Jurkat, Clone E6-1 (cell line): Measurements from ENCODE around the gene PKD1L1.

Experiments
- DNase-seq: peaks from one replicate; pipeline ENCODE4 v3.0.0-alpha.2; 2011; ENCODE audit warnings: low read depth, low spot score
- H3K4me3 ChIP-seq: 2 replicates; pipeline ENCODE4 v1.5.1; 2011; ENCODE audit warnings: mild to moderate bottlenecking, low read length, control low read depth, moderate library complexity

PKD1L1 gene

DNA sequence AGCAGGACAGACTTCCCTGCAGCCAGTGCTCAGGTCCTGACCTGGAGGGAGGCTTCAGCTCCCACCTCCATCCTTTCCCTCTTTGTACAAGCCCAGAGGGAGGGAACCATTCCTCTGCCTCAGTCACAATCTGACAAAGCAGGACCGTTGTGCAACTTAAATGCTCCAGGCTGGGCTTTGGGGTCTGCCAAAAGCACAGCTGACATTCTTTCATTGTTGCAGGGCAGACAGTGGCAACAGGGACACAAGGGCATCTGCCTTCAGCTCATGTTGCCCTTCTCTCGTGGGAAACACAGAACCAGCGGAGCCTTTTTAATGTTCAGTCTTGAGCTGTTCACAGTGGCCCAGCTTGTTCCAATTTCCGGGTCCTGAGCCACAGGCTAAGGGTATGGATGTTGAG, 210.7 kb downstream of the PKD1L1 start:
- DNase-seq: no peak
- no peak overlapping the region for H3K4me3 ChIP-seq

DNA sequence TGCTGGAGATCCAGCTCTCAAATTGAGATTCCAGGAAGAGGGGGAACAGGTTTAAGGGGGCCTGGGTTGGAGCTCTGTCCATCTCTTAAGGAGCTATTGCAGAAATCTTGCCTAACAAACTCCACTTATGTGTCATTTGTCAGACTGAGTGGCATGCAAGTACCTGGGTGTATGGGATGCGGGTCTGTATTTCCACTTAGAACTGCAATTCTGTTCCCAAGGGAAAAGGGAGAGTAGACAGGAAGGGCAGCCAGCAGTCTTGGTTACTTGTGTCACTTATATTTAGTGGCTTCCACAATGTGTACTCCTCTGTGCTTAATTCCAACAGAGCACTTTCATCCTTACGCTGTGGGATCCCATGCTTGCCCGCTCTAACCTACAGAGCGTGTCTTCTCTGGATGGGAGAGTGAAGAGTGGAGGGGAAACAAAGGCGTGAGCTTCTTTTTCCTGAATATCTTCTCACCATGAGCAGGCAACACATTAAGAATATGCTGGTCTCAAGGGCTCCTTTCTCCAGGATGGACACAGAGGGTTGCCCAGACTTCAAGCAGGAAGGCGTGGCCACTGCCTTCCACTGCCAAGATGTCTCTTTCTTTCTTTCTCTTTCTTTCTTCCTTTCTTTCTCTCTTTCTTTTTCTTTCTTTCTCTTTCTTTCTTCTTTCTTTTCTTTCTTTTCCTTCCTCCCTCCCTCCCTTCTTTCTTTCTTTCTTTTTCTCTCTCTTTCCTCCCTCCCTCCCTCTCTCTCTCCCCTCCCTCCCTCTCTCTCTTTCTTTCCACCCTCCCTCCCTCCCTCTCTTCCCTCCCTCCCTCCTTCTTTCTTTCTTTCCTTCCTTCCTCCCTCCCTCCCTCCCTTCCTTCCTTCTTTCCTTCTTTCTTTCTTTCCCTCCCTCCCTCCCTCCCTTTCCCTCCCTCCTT, 212.6 kb downstream of the PKD1L1 start:
- no peak overlapping the region for H3K4me3 ChIP-seq
- no peak for DNase-seq

DNA sequence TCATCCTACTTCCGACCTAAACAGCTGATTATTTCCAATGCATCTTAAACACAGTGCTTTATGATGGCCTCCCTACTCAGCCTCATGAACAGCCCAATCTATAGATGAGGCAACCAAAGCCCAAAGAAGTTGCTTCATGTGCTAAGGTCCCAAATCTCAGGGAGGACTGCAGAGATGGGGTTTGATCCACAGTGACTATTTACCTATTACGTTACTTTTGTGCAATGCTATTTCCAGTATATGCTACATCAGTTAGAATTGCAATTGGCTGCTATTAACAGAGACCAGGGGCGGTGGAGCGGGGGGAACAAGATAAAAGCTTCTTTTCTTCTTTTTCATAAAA, 213.3 kb downstream of the PKD1L1 start:
- no peak overlapping the region for H3K4me3 ChIP-seq
- no peak for DNase-seq

DNA sequence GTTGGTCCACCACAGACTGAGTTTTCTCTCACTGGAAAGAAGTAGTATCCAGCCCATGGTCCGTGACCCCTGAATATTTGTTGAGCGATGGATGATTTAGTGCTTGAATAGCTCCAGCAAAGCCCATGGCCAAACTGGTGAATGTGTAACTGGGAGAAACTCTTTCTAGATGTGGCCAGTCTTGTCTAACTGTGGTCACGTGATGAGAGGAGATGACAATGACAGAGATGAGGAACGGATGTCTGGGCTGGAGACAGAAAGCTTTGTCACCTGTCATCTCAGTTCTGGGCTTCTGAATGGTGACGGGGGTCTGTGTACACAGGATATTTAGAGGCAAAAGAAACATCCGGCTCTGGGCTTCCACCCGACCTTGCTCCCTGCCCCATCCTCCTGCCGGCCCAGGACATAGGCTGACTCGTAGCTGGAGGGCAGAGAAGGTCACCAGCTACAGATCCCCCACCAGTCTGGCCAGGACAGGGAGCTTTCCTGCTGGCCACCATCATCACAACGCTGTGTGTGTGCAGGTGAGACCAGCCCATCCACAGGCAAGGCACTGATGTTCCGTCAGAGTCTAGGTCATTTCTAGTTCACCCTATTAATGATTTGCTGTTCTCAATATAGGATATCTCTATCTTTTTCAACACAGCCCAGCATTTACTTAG, 213.8 kb downstream of the PKD1L1 start:
- H3K4me3 ChIP-seq: no peak overlapping the region
- DNase-seq: no peak

DNA sequence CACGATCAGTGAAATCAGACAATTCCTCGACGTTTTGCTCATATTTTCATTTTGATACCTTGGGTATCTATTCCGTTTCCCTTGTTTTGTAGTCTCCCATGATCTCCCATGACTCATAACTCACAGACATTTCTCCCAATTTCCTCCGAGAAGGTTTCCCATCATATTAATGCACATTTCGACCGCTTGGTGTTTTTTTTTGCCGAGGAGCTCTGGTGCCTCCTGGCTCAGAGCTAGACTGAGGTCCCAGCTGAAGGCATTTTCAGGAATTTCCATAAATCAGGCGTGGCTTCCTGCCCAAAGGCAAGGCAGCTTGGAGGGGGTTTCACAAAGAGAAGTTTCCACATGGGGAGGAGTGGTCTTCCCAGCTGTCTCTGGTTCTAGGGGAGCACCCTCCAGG, 218.1 kb downstream of the PKD1L1 start:
- DNase-seq: no peak
- H3K4me3 ChIP-seq: no peak overlapping the region

DNA sequence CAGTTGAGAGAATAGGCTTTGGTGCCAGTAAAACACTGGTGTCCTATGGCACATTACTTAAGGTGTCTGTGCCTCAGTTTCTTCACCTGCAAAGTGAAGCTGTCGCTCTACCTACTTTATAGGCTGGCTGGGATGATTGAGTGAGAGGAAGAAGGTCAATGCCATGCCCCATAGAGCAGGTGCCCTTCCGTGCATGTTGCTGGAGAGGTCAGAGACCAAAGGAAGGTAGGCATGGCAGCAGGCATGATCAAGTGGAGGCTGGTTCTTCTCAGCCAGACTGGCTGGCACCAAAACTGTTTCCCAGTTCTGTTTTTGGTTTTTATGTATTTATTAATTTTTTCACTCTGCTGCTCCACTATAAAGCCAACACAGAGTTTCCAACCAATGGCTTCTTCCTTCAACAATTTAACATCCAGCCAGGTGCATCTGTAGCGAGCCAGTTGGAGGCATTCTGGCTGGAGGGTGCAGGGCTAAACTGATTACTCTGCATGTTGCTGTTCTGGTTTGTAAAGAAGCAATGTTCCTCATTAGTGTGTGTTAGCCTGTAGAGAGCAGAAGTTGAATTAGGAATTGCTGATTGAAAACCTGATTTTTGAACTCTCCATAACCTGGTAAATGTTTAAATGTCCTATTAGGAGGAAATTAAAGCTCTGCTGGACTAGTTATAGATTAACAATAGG, 222.1 kb downstream of the PKD1L1 start:
- no peak overlapping the region for H3K4me3 ChIP-seq
- DNase-seq: no peak

DNA sequence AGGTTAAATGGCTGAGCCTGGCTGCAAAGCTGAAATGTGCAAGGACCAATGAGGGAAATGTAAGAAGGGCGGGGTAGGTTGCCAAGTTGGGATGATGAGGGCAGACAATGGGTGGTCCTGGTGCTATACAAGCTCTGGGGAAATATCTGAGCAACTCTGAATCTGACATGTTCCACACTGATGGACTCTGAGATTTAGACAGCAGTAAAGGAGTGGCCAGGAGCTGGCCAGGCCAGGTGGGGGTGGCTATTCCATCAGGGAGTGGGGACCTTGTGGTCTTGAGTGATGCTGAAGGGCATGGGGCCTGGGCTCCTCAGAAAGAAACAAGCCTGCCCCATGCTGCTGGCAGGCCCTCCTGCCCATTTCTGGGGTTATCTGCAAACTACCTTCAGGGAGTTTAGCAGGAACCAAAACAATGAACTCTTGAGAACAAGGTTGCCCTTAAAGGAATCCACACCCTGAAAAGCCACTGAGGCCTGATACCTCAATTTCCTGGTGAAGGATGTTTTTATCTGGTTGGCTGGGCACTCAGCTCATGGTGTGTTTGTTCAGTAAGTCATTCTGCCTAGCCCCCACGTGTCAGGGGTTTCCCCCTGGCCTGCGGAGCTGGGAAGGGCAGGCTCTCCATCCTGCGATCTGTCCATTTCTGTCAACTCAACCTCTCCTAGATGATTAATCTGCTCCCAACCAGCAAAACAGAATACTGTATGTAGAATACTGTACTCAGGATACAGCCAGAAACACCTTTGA, 223.1 kb downstream of the PKD1L1 start:
- H3K4me3 ChIP-seq: no peak overlapping the region
- no peak for DNase-seq
